H1 (cell line): ENCODE results near the gene PLEKHG3.

Source experiments
- ASH2L ChIP-seq: fragments of 200-600, 300-600 bp; sonication (generic); IDR thresholded peaks from one replicate; pipeline ENCODE4 v1.7.1; 2017; ENCODE audit warnings: low read length
- HDAC2 ChIP-seq, 2 experiments: fragments of 300-600 bp in 1 of 2; sonication (generic) in 1 of 2; IDR thresholded peaks; 2 replicates each; pipeline ENCODE4 v1.6.1; 2011 to 2012; ENCODE audit warnings: low read depth in 2 of 2, low read length in 2 of 2, mild to moderate bottlenecking in 2 of 2, moderate library complexity in 2 of 2, borderline replicate concordance in 1 of 2, inconsistent platforms in 1 of 2
- JUND ChIP-seq: IDR thresholded peaks from 2 replicates; pipeline ENCODE4 v1.6.1; 2011; ENCODE audit warnings: mild to moderate bottlenecking, improper control_type of control experiment, low read length
- POLR2A ChIP-seq, 2 experiments: IDR thresholded peaks; 1 replicate in 1 of 2; 2 replicates in 1 of 2; pipeline ENCODE4 v1.6.1; 2011; ENCODE audit warnings: low read depth in 2 of 2, low read length in 2 of 2, mild to moderate bottlenecking in 2 of 2; ENCODE audit errors: control extremely low read depth in 1 of 2
- POLR2AphosphoS5 ChIP-seq: IDR thresholded peaks from 2 replicates; pipeline ENCODE4 v1.6.1; 2011; ENCODE audit warnings: low read depth, low read length
- POU5F1 ChIP-seq: IDR thresholded peaks from 2 replicates; pipeline ENCODE4 v1.6.1; 2011; ENCODE audit warnings: low read depth, mild to moderate bottlenecking, low read length, moderate library complexity
- TAF1 ChIP-seq: IDR thresholded peaks from 2 replicates; pipeline ENCODE4 v1.6.1; 2011; ENCODE audit warnings: mild to moderate bottlenecking, low read depth, low read length
- TF ChIP-seq, protein P1 (sequence below), 3 experiments: IDR thresholded peaks; 1 replicate in 2 of 3; 2 replicates in 1 of 3; pipeline versions ENCODE4 v1.5.1 to v1.6.1; 2011; ENCODE audit warnings: low read length in 3 of 3, mild to moderate bottlenecking in 3 of 3, inconsistent platforms in 2 of 3, low read depth in 1 of 3, moderate library complexity in 1 of 3; ENCODE audit not compliant: insufficient read depth in 1 of 3; ENCODE audit errors: control extremely low read depth in 1 of 3

DNA sequence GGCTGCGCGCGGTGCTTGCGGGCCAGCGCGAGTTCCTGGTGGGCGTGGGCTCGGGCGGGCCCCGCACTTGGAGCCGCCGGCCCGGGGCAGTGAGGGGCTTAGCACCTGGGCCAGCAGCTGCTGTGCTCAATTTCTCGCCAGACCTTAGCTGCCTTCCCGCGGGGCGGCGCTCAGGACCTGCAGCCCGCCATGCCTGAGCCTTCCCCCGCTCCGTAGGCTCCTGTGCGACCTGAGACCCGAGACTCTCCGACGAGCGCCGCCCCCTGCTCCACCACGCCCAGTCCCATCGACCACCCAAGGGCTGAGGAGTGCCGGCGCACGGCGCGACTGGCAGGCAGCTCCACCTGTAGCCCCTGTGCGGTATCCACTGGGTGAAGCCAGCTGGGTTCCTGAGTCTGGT is 46.0 kb upstream of the PLEKHG3 start:
- TF ChIP-seq, protein P1, sequence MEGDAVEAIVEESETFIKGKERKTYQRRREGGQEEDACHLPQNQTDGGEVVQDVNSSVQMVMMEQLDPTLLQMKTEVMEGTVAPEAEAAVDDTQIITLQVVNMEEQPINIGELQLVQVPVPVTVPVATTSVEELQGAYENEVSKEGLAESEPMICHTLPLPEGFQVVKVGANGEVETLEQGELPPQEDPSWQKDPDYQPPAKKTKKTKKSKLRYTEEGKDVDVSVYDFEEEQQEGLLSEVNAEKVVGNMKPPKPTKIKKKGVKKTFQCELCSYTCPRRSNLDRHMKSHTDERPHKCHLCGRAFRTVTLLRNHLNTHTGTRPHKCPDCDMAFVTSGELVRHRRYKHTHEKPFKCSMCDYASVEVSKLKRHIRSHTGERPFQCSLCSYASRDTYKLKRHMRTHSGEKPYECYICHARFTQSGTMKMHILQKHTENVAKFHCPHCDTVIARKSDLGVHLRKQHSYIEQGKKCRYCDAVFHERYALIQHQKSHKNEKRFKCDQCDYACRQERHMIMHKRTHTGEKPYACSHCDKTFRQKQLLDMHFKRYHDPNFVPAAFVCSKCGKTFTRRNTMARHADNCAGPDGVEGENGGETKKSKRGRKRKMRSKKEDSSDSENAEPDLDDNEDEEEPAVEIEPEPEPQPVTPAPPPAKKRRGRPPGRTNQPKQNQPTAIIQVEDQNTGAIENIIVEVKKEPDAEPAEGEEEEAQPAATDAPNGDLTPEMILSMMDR (IDR thresholded peaks at IDR 0.05; ENCODE audit: control extremely low read depth in 1 of 3, insufficient read depth in 1 of 3, low read depth in 1 of 3, low read length in 3 of 3), result no peak
- TF ChIP-seq POU5F1, result no peak
- no peak for TF ChIP-seq POLR2AphosphoS5
- TF ChIP-seq POLR2A (IDR thresholded peaks at IDR 0.05; ENCODE audit: control extremely low read depth in 1 of 2, low read depth in 2 of 2, low read length in 2 of 2), result no peak
- TF ChIP-seq HDAC2 (IDR thresholded peaks at IDR 0.05; ENCODE audit: borderline replicate concordance in 1 of 2, low read depth in 2 of 2, low read length in 2 of 2), result no peak
- TF ChIP-seq JUND, result no peak
- TF ChIP-seq TAF1, result no peak
- no peak for TF ChIP-seq ASH2L
